GM19467 (cell line): ENCODE results near the gene ADAMTS12.

ENCODE experiments used
- ATAC-seq: cut with Tn5 transposase; IDR thresholded peaks from one replicate; pipeline ENCODE4 v1.9.1; 2021; ENCODE audit warnings: mild to moderate bottlenecking, moderate library complexity; ENCODE audit not compliant: unreplicated experiment

ADAMTS12 gene

GRCh38 chr5:33843579-33843978 is 48.2 kb downstream of the ADAMTS12 start:
- no peak for ATAC-seq

- ATAC-seq, result no peak
These were observed 49.3 kb downstream of the ADAMTS12 start for GRCh38 chr5:33842456-33842855.

- ATAC-seq, result no peak
These were observed 49.9 kb downstream of the ADAMTS12 start for GRCh38 chr5:33841891-33842290.

DNA sequence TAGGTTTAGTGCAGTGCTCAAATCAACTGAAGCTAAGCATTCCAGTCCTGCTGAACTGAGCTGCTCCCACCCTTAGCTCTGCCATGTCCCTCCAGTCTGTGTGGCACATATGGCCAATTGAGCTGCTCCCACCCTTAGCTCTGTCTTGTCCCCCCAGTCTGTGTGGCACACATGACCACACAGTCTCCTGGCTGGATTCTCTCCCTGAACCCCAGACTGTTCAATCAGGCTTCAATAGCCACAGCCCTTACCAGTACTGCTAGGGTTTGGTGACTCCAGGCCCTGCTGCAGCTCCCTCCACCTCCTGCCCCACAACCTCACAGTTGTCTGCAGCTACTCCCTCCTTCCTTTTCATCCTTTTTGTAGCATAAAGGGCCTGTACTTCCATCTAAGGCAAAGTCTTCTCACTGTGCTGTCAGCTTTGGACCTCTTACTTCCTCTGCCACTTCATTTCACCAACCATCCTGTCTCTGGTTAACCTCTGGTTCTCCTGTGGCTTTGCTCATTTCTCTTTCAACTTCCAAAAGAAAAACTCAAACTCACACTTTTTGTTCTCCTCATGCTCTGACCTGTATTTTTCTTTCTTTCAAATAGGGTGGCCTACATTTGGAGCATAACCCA is 50.8 kb downstream of the ADAMTS12 start:
- peak; percentile 76 for ATAC-seq

- ATAC-seq, result no peak
These were observed 54.5 kb downstream of the ADAMTS12 start for GRCh38 chr5:33837301-33837700.

- ATAC-seq, result no peak
These were observed 57.5 kb downstream of the ADAMTS12 start for GRCh38 chr5:33834334-33834733.

GRCh38 chr5:33833237-33833575 is 58.6 kb downstream of the ADAMTS12 start:
- ATAC-seq, result no peak

DNA sequence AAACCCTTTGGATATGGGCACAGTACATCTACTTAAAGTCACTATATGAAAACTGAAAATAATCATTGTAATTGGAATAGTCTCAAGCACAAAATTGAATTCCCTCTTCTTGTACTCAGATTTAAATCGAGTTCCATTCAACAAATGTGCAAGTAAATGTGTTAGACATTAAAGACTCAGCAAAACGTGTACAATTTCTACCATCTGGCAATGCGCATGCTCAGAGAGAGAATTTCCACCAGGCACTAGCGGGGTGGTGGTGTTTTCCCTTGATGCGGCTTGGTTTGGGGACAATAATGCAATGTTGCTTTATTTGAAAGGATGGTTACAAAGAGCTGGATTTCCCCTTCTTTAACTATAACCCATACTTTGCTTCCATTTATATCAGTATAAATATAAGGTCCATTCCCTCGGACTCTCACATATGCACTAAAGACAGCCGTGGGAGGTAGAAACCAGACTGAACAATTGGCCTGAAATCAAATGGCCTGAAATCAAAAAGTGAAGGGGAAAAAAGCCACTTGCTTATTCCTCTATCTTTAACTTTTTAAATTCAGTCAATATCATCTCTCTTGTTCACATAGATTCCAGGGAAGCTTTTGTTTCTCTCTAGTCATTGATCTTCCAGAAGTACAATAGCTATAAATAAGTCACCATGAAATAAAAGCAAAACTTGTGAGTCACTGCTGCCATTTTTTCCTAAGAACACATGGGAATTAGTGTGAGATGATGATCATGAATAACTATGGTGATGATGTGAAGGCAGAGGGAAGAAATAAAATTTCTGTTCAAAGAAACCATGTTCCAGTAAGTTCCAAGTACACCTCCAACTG is 59.2 kb downstream of the ADAMTS12 start:
- ATAC-seq, result no peak

- no peak for ATAC-seq
These were observed 60.7 kb downstream of the ADAMTS12 start for GRCh38 chr5:33831041-33831440.

- ATAC-seq, result no peak
These were observed 62.4 kb downstream of the ADAMTS12 start for GRCh38 chr5:33829430-33829829.

DNA sequence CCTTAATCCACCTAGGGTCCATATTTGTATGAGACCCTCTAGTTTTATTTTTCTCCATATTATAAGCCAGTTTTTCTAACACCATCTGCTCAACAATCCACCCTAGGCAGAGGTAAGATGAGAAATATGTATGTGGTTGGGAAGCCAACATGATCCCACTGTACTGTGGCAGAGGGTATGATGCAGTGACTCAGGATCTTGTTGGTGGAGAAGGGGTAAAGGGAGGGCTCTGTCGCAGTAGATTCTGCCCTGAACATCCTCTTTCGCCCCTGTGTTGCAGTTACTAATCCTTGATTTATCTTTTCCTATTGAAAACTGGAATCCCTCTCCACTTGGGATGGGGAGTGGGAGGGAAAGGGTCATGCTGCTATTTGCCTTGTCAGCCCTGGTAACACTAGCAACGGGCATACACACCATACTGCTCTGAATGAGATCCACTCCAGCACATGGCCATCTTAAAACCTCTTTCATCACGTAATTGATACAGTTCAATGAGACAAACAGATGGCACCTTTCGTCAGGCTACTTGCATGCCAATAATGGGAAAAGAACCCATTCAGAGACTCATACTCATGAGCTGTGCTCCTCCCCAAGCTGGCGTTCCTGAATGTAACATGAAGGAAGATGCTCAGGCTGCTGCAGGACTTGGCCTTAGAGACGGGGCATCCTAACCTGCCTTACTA is 63.0 kb downstream of the ADAMTS12 start:
- no peak for ATAC-seq

DNA sequence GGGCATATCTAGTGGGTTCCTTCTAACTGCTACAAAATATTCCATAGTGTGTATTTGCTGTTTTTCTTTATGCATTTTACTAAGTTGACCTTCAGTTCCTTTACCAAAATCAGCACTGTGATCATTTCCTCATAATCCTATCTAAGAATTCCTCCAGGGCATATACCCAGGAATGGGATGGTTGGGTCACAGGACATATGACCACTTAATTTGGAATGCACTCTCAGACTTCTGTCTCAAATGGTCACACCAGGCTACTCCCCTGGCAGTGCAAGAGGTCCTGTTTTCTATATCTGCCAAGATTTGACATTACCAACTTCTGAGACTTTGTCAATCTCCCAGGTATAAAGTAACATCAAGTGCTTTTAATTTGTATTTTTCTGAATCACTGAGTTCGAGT is 63.9 kb downstream of the ADAMTS12 start:
- ATAC-seq, result no peak

- ATAC-seq, result no peak
These were observed 64.6 kb downstream of the ADAMTS12 start for GRCh38 chr5:33827018-33827707.

GRCh38 chr5:33824516-33825195 is 67.1 kb downstream of the ADAMTS12 start:
- no peak for ATAC-seq

DNA sequence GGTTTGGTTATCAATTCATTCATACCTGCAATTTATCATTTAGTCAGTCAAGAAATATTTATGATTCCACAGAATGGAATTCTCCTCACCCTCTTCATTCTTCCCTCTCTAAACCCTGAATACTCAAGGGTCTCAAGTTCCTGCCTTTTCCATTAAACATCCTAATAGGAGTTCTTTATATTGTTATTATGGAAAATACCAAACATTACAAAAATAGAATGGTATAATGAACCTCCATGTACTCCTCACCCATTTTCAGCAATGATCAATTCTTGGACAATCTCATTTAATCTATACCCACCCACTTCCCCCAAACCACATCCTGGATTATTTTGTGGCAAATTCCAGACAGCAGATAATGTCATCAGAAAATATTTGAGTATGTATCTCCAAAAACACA is 74.5 kb downstream of the ADAMTS12 start:
- ATAC-seq, result no peak

DNA sequence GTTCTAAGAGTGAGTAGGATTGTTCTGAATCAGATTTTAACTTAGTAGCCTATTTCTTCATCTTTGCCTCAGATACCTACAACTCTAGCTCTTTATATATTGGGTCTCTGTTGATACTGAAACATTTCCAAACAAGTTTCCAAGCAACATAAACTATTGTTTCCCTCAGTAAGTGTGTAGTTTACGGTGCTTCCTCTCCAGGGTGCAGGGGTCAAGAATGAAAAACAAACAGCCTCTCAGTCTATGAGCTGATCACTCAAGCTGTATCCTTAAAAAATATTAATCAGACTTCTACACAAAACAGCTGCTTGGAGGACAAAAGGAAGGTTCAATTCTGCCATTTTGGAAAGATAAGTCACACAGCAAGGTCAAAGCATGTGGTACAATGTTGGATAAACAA is 75.0 kb downstream of the ADAMTS12 start:
- no peak for ATAC-seq

DNA sequence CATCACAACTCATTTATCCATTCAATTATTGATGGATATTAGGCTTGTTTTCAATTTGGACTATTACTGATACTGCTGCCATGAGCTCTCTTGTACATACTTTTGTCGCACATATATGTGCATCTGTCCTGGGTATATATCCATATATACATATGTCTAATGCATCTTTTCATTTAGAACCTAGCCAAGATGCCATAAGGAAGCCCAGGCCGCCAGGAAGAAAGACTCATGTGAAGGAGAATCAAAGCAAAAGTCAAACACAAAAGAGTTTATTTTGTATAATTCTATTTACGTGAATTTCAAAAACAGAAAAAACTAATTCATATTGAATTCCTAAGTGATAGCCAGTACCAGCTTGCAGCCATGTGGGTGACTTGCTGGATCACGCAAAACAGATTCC is 79.0 kb downstream of the ADAMTS12 start:
- no peak for ATAC-seq

GRCh38 chr5:33810491-33811120 is 81.2 kb downstream of the ADAMTS12 start:
- no peak for ATAC-seq

DNA sequence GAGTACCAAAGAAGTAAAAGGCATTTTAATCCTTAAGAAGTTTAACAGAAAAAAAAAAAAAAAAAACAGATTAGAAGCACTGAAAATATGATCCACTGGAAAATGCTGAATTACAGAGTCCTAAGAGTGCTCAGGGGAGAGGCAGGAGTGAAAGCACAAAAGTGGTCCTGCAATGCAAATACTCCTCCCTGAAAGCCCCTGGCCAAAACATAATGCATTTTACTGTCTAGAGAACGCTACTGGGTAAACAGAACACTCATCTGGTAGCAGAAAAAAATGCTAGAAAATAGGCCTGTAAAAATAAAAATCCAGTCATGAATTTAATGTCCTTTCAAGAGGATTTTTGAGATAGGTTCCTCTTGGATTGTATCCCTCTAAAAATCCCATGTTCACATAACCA is 81.9 kb downstream of the ADAMTS12 start:
- ATAC-seq, result no peak

DNA sequence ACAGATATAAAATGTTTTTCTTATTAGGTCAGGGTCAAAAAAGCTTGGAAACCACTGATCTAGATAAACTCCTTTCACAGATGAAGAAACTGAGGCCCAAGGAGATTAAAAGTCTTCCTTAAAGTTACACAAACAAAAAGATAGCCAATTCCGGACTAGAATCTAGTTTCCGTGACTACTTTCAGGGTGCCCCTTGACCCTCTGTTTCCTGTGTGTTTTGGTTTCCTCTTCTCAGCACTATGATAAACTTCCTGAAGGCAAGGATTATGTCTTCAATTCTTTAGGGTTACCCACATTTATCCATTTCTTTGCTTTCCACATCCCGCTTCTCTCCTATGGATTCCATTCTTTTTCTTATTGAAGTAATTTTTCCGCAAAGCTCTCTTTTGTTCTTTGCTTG is 83.1 kb downstream of the ADAMTS12 start:
- no peak for ATAC-seq
